CD4-positive, alpha-beta T cell treated with Interleukin-2 at 100 ng/mL for 4 hours (primary cell): ENCODE results near the gene DGKH.

Source experiments
- DNase-seq: peaks from one replicate; pipeline ENCODE4 v3.0.0-alpha.2; 2020; ENCODE audit warnings: low spot score

Gene DGKH

DNA sequence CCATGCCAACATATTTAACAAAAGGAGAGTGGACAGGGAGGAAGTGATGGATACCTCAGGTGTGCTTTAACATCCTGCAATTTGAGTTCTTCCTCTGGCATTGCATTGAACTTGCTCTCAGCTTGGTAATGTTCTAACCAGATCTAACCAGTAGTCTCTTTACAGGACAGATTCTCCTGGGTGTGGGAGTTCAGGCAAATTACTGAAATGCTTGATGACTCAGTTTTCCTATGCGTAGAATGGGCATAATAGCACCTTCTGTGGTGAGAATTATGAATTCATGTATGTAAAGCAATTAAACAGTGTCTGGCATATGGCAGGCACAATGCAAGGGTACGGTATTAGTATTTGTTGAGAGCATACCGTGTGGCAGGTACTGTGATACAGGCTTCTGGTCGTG is 227.1 kb downstream of the DGKH start:
- DNase-seq: peak; percentile 44

GRCh38 chr13:42276683-42277082 is 228.2 kb downstream of the DGKH start:
- no peak for DNase-seq

- DNase-seq: no peak
Observed at GRCh38 chr13:42277618-42278276, 229.3 kb downstream of the DGKH start.

DNA sequence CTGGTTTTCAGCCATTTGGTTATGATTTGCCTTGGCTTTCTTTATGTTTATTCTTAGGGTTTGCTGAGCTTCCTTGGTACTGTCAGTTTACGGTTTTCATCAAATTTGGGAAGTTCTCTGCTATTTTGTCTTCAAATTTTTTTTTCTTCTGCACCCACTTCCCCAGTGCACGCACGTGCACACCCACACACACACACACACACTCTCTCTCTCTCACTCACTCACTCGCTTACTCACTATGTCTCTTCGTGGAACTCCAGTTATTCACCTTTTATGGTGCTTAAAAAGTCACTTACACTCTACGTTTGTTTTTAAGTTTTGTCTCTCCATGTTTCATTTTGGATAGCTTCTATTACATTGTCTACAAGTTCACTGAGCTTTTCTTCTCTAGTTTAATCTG is 230.6 kb downstream of the DGKH start:
- DNase-seq: peak; percentile 57

GRCh38 chr13:42279986-42280385 is 231.5 kb downstream of the DGKH start:
- DNase-seq: no peak

GRCh38 chr13:42280537-42280936 is 232.1 kb downstream of the DGKH start:
- DNase-seq: no peak

GRCh38 chr13:42283574-42283973 is 235.1 kb downstream of the DGKH start:
- DNase-seq: no peak

DNA sequence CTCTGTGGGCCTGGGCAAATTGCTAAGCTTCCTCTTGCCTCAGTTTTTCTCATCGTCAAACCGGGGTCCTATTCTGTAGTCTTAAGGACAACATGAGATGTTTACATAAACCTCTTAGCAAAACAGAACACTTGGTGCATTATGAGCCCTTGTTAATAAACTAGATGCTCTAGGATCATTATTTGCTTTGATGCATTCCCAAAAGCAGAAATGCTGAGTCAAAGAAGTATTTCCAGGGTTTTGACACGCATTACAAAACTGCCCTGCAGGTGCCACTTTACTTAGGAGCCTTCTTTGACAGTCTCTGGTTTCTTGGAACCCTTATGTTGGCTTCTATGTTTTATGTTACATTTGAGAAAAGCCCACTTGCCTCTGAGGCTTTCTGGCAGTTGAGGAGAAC is 235.6 kb downstream of the DGKH start:
- DNase-seq: no peak
